Suprapubic skin (tissue), 4 donors: ENCODE measurements around the gene TMCC1. TPM values are rescaled to one million over a fixed set of nuclear protein-coding genes. Genes with fewer than 3 reads are reported as not detected.

ENCODE experiments used
- DNase-seq, 2 donors: peaks; one replicate each; pipeline ENCODE4 v3.0.0-alpha.2; 2019; ENCODE audit warnings: low spot score in 2 of 2
- H3K27ac ChIP-seq: fragments of 200-600 bp; sonication (generic); one replicate; pipeline ENCODE4 v1.5.1; 2019
- H3K27me3 ChIP-seq: fragments of 200-600 bp; sonication (generic); one replicate; pipeline ENCODE4 v1.5.1; 2019
- H3K36me3 ChIP-seq: fragments of 200-600 bp; sonication (generic); one replicate; pipeline ENCODE4 v1.5.1; 2019
- H3K4me1 ChIP-seq: fragments of 200-600 bp; sonication (generic); one replicate; pipeline ENCODE4 v1.5.1; 2019
- H3K4me3 ChIP-seq: fragments of 200-600 bp; sonication (generic); one replicate; pipeline ENCODE4 v1.5.1; 2019; ENCODE audit warnings: mild to moderate bottlenecking
- H3K9me3 ChIP-seq: fragments of 200-600 bp; sonication (generic); one replicate; pipeline ENCODE4 v1.5.1; 2019
- CTCF ChIP-seq, 2 donors: fragments of 200-600 bp in 1 of 2; fragments of 450-650 bp in 1 of 2; sonication (generic) in 1 of 2; IDR thresholded peaks; one replicate each; pipeline ENCODE4 v1.5.1; 2016 to 2019; ENCODE audit warnings: antibody characterized with exemption in 2 of 2, mild to moderate bottlenecking in 1 of 2, moderate library complexity in 1 of 2
- EP300 ChIP-seq: sonication (generic); formaldehyde crosslinking; IDR thresholded peaks from one replicate; pipeline ENCODE4 v1.6.1; 2017; ENCODE audit warnings: antibody characterized with exemption
- POLR2A ChIP-seq, 2 donors: fragments of 450-650 bp; IDR thresholded peaks; one replicate each; pipeline ENCODE4 v1.6.1; 2017; ENCODE audit warnings: antibody characterized with exemption in 2 of 2, mild to moderate bottlenecking in 2 of 2, moderate library complexity in 2 of 2
- POLR2AphosphoS5 ChIP-seq, 3 donors: sonication (generic); formaldehyde crosslinking; IDR thresholded peaks; one replicate each; pipeline ENCODE4 v1.6.1; 2017; ENCODE audit warnings: antibody characterized with exemption in 3 of 3
- WGBS: methylation state at CpG from one replicate; pipeline ENCODE4 v1.1.5; 2018; 5-methylcytosine and 5-hydroxymethylcytosine counted together
- total RNA-seq, 4 donors: library from RNA; depleted of rRNA; stranded (reverse); fragments of >200 nt; gene quantifications; one replicate each; pipeline ENCODE4 v1.1.0, GENCODE V29; 2016

The TMCC1 gene
- total RNA-seq, 4 donors from 2014 or later: 14.6 to 26.4 (median 22.4) TPM

- no peaks in the 10 kb centered on the region for H3K36me3 ChIP-seq
Measured at GRCh38 chr3:129740090-129740489, 153.4 kb downstream of the TMCC1 start.

GRCh38 chr3:129739634-129740033 is 153.9 kb downstream of the TMCC1 start:
- TF ChIP-seq CTCF (IDR thresholded peaks at IDR 0.05): no peak
- no peak for TF ChIP-seq EP300

More at GRCh38 chr3:129740090-129740489, 153.4 kb downstream of the TMCC1 start:
- peaks cover 25% of the 10 kb centered on the region for H3K4me1 ChIP-seq
- 88% methylated on average over 3 of the region's 3 CpGs for WGBS
- TF ChIP-seq POLR2AphosphoS5 (IDR thresholded peaks at IDR 0.05) (no peak), POLR2A (IDR thresholded peaks at IDR 0.05) (no peak), CTCF (IDR thresholded peaks at IDR 0.05) (no peak), EP300 (no peak)
- H3K9me3 ChIP-seq: no peaks in the 10 kb centered on the region
- no peak for DNase-seq
- H3K27ac ChIP-seq: no peak overlapping the region
- no peak overlapping the region for H3K4me3 ChIP-seq
- H3K27me3 ChIP-seq: no peaks in the 10 kb centered on the region

GRCh38 chr3:129738172-129738571 is 155.3 kb downstream of the TMCC1 start:
- H3K27ac ChIP-seq: no peak overlapping the region
- no peaks in the 10 kb centered on the region for H3K9me3 ChIP-seq
- H3K4me1 ChIP-seq: peaks cover 24% of the 10 kb centered on the region
- H3K4me3 ChIP-seq: no peak overlapping the region
- H3K27me3 ChIP-seq: no peaks in the 10 kb centered on the region
- TF ChIP-seq POLR2AphosphoS5 (IDR thresholded peaks at IDR 0.05): no peak
- TF ChIP-seq CTCF (IDR thresholded peaks at IDR 0.05): no peak
- no peak for TF ChIP-seq POLR2A (IDR thresholded peaks at IDR 0.05)
- no peak for TF ChIP-seq EP300
- no peak for DNase-seq
- no peaks in the 10 kb centered on the region for H3K36me3 ChIP-seq
- WGBS: 44% methylated on average over 5 of the region's 5 CpGs

More at GRCh38 chr3:129739634-129740033, 153.9 kb downstream of the TMCC1 start:
- Histone ChIP-seq H3K36me3 (no peaks in the 10 kb centered on the region), H3K4me1 (peaks cover 22% of the 10 kb centered on the region), H3K27me3 (no peaks in the 10 kb centered on the region), H3K4me3 (no peak overlapping the region), H3K27ac (no peak overlapping the region), H3K9me3 (no peaks in the 10 kb centered on the region)
- 96% methylated on average over 3 of the region's 3 CpGs for WGBS
- no peak for DNase-seq

GRCh38 chr3:129736070-129736469 is 157.4 kb downstream of the TMCC1 start:
- DNase-seq: no peak
- WGBS: 65% methylated on average over 2 of the region's 2 CpGs
- H3K27me3 ChIP-seq: no peaks in the 10 kb centered on the region
- H3K9me3 ChIP-seq: no peaks in the 10 kb centered on the region
- peaks cover 35% of the 10 kb centered on the region for H3K4me1 ChIP-seq
- no peak overlapping the region for H3K4me3 ChIP-seq
- no peaks in the 10 kb centered on the region for H3K36me3 ChIP-seq
- TF ChIP-seq CTCF (IDR thresholded peaks at IDR 0.05) (no peak), POLR2A (IDR thresholded peaks at IDR 0.05) (no peak), POLR2AphosphoS5 (IDR thresholded peaks at IDR 0.05) (no peak), EP300 (no peak)
- no peak overlapping the region for H3K27ac ChIP-seq

- no peak for TF ChIP-seq EP300
- no peak for TF ChIP-seq POLR2A (IDR thresholded peaks at IDR 0.05)
- TF ChIP-seq POLR2AphosphoS5 (IDR thresholded peaks at IDR 0.05): no peak
- TF ChIP-seq CTCF (IDR thresholded peaks at IDR 0.05): no peak
- H3K27ac ChIP-seq: no peak overlapping the region
Measured at GRCh38 chr3:129735638-129736037, 157.9 kb downstream of the TMCC1 start.

More at GRCh38 chr3:129735638-129736037, 157.9 kb downstream of the TMCC1 start:
- no peaks in the 10 kb centered on the region for H3K36me3 ChIP-seq
- H3K9me3 ChIP-seq: no peaks in the 10 kb centered on the region
- no peak overlapping the region for H3K4me3 ChIP-seq
- 76% methylated on average over 4 of the region's 4 CpGs for WGBS
- H3K4me1 ChIP-seq: peaks cover 35% of the 10 kb centered on the region
- no peaks in the 10 kb centered on the region for H3K27me3 ChIP-seq
- DNase-seq: no peak
